ENCODE results near the gene GMIP. TPM values are rescaled to one million over a fixed set of nuclear protein-coding genes. Genes with fewer than 3 reads are reported as not detected.

Gene GMIP
- total and polyA plus RNA-seq, 4 donors: 0.89 to 6.5 (median 4.3) TPM

- TF ChIP-seq, protein P1, sequence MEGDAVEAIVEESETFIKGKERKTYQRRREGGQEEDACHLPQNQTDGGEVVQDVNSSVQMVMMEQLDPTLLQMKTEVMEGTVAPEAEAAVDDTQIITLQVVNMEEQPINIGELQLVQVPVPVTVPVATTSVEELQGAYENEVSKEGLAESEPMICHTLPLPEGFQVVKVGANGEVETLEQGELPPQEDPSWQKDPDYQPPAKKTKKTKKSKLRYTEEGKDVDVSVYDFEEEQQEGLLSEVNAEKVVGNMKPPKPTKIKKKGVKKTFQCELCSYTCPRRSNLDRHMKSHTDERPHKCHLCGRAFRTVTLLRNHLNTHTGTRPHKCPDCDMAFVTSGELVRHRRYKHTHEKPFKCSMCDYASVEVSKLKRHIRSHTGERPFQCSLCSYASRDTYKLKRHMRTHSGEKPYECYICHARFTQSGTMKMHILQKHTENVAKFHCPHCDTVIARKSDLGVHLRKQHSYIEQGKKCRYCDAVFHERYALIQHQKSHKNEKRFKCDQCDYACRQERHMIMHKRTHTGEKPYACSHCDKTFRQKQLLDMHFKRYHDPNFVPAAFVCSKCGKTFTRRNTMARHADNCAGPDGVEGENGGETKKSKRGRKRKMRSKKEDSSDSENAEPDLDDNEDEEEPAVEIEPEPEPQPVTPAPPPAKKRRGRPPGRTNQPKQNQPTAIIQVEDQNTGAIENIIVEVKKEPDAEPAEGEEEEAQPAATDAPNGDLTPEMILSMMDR (IDR thresholded peaks at IDR 0.05; ENCODE audit: low read depth, low read length, missing input control): no peak
These were observed 17.8 kb upstream of the GMIP start (continued) for GRCh38 chr19:19661141-19661674.

GRCh38 chr19:19659646-19660245 lies 16.3 kb upstream of the GMIP start:
- Histone ChIP-seq H3K9me3 (ENCODE audit: control insufficient read depth in 4 of 4, low read length in 3 of 4) (no peaks in the 10 kb centered on the region), H3K27me3 (ENCODE audit: control insufficient read depth in 4 of 4, insufficient read depth in 4 of 4, low read length in 3 of 4) (no peaks in the 10 kb centered on the region), H3K36me3 (ENCODE audit: control insufficient read depth in 4 of 4, insufficient read depth in 3 of 4, low read depth in 1 of 4, low read length in 3 of 4) (peaks cover 22 to 47% (median 32%) of the 10 kb centered on the region in 4 donors), H3K9ac (ENCODE audit: low read depth in 1 of 2, low read length in 2 of 2) (no peak overlapping the region), H3K4me3 (ENCODE audit: low read depth in 1 of 3, low read length in 3 of 3) (no peak overlapping the region), H3K4me1 (ENCODE audit: control insufficient read depth in 4 of 4, insufficient read depth in 4 of 4, low read length in 3 of 4) (peaks cover 4 to 20% (median 17%) of the 10 kb centered on the region in 4 donors), H3K27ac (ENCODE audit: low read depth in 1 of 2, low read length in 2 of 2) (no peak overlapping the region)
- WGBS: 92% methylated on average over 17 of the region's 17 CpGs
- TF ChIP-seq, protein P1 (IDR thresholded peaks at IDR 0.05; ENCODE audit: low read depth, low read length, missing input control): no peak
- TF ChIP-seq NR2F2 (IDR thresholded peaks at IDR 0.05) (no peak), MAX (IDR thresholded peaks at IDR 0.05) (no peak), YY1 (IDR thresholded peaks at IDR 0.05) (no peak)
- DNase-seq (ENCODE audit: low spot score): no peak

DNA sequence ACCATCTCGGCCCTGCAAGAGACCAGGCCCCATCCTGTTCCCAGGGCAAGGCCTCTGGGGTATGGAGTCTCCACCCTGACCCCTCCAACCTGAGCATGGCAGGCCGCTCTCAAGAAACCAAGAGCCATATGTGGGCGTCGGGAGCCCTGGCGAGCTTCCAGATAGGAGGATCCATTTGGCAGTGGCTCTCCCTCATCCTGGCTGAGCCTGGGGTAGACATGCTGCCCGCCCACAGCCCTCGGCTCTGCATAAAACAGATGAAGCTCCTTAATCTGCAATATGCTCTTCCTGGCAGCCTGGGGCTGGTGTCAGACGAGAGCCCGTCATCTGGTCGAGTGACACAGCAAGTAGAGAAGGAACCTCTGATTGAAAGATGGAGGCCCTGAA lies 13.9 kb upstream of the GMIP start:
- Histone ChIP-seq H3K4me1 (ENCODE audit: control insufficient read depth in 4 of 4, insufficient read depth in 4 of 4, low read length in 3 of 4) (peaks cover 3 to 14% (median 12%) of the 10 kb centered on the region in 4 donors), H3K9me3 (ENCODE audit: control insufficient read depth in 4 of 4, low read length in 3 of 4) (no peaks in the 10 kb centered on the region), H3K27ac (ENCODE audit: low read depth in 1 of 2, low read length in 2 of 2) (no peak overlapping the region), H3K36me3 (ENCODE audit: control insufficient read depth in 4 of 4, insufficient read depth in 3 of 4, low read depth in 1 of 4, low read length in 3 of 4) (peaks cover 24 to 71% (median 46%) of the 10 kb centered on the region in 4 donors), H3K9ac (ENCODE audit: low read depth in 1 of 2, low read length in 2 of 2) (no peak overlapping the region), H3K27me3 (ENCODE audit: control insufficient read depth in 4 of 4, insufficient read depth in 4 of 4, low read length in 3 of 4) (no peaks in the 10 kb centered on the region), H3K4me3 (ENCODE audit: low read depth in 1 of 3, low read length in 3 of 3) (no peak overlapping the region)
- TF ChIP-seq MAX (IDR thresholded peaks at IDR 0.05): no peak
- WGBS: 88% methylated on average over 10 of the region's 10 CpGs
- DNase-seq (ENCODE audit: low spot score): no peak

DNA sequence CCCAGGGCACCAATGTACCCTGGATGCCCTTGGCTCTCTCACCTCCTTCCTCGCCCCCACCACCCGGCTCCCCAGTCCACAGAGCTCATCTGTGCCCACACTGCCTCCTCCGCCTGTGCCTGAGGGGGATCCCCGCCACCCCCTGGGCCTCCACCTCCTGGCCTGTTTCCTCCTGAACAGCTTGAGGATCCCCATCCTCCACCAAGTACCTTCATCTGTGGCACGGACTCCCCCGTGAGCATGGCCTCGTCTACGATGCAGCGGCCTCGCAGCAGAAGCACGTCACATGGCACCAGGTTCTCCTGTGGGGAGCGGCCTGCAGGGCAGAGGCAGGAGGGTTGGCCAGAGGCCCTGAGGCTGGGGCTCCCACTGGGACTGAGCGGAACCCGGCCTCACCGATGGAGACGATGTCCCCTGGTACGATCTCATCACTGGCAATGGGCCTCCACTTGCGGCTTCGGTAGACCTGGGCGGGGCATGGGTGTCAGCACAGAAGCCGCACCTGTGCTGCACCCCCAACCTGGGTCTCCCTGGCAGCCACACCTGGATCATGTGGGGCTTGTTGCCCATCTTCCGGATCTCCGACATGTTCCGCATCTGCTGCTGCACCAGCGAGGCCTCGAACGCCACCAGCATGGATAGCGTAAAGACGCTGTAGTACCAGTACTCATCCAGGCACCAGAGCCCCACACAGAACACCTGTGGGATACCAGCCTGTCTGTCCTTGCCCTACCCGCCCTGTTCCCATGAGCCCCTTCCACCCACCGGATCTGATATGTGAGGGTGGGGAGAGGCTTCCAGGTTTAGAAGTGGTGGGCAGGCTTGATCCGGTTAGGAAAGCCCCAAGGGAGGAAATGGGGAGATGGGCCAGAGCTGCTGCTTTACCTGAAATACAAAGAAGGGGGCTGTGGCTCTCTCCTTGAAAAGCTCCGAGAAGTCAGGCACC lies 13.3 kb upstream of the GMIP start:
- H3K9ac ChIP-seq (ENCODE audit: low read depth in 1 of 2, low read length in 2 of 2): no peak overlapping the region
- no peaks in the 10 kb centered on the region for H3K9me3 ChIP-seq (ENCODE audit: control insufficient read depth in 4 of 4, low read length in 3 of 4)
- no peak overlapping the region for H3K4me3 ChIP-seq (ENCODE audit: low read depth in 1 of 3, low read length in 3 of 3)
- DNase-seq (ENCODE audit: low spot score): no peak
- H3K27me3 ChIP-seq (ENCODE audit: control insufficient read depth in 4 of 4, insufficient read depth in 4 of 4, low read length in 3 of 4): no peaks in the 10 kb centered on the region
- H3K4me1 ChIP-seq (ENCODE audit: control insufficient read depth in 4 of 4, insufficient read depth in 4 of 4, low read length in 3 of 4): peaks cover 0 to 7% (median 5%) of the 10 kb centered on the region in 4 donors
- no peak overlapping the region for H3K27ac ChIP-seq (ENCODE audit: low read depth in 1 of 2, low read length in 2 of 2)
- TF ChIP-seq MAX (IDR thresholded peaks at IDR 0.05) (no peak), RXRA (IDR thresholded peaks at IDR 0.05) (no peak), FOXA2 (IDR thresholded peaks at IDR 0.05) (no peak), GABPA (IDR thresholded peaks at IDR 0.05 in 1 of 2, conservative IDR thresholded peaks at IDR 0.05 in 1 of 2) (no peak), YY1 (IDR thresholded peaks at IDR 0.05) (no peak), EGR1 (IDR thresholded peaks at IDR 0.05; ENCODE audit: low read depth in 2 of 2) (no peak)
- TF ChIP-seq, protein P2, sequence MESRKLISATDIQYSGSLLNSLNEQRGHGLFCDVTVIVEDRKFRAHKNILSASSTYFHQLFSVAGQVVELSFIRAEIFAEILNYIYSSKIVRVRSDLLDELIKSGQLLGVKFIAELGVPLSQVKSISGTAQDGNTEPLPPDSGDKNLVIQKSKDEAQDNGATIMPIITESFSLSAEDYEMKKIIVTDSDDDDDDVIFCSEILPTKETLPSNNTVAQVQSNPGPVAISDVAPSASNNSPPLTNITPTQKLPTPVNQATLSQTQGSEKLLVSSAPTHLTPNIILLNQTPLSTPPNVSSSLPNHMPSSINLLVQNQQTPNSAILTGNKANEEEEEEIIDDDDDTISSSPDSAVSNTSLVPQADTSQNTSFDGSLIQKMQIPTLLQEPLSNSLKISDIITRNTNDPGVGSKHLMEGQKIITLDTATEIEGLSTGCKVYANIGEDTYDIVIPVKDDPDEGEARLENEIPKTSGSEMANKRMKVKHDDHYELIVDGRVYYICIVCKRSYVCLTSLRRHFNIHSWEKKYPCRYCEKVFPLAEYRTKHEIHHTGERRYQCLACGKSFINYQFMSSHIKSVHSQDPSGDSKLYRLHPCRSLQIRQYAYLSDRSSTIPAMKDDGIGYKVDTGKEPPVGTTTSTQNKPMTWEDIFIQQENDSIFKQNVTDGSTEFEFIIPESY (IDR thresholded peaks at IDR 0.05): no peak
- TF ChIP-seq, protein P1 (IDR thresholded peaks at IDR 0.05; ENCODE audit: low read depth, low read length, missing input control): no peak
- WGBS: 98% methylated on average over 33 of the region's 33 CpGs
- peaks cover 24 to 78% (median 50%) of the 10 kb centered on the region in 4 donors for H3K36me3 ChIP-seq (ENCODE audit: control insufficient read depth in 4 of 4, insufficient read depth in 3 of 4, low read depth in 1 of 4, low read length in 3 of 4)

Measured in liver (tissue), 9 donors.